T-helper 1 cell (primary cell): ENCODE measurements around the gene CSMD2.

ENCODE experiments used
- DNase-seq, 5 donors: peaks; one replicate each; pipeline ENCODE4 v3.0.0-alpha.2; 2012 to 2020

Gene CSMD2

DNA sequence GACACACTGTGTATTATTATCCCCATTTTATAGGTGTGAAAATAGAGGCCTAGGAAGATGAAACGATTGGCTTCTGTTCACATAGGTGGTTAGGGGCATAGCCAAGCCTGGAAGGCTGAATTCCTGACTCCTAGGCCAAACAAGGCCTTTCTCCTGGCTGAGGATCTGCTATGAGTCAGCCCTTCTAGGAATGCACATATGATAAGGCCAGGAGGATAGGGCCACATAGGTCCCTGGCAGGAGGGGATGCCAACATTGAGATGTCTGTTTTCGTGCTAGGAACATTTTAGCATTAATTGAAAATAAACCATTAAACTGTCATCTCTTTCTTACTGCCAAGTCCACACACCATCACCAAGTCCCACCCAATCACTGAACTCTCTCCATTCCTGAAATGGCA, 9.2 kb downstream of the CSMD2 start:
- DNase-seq = no peak

DNA sequence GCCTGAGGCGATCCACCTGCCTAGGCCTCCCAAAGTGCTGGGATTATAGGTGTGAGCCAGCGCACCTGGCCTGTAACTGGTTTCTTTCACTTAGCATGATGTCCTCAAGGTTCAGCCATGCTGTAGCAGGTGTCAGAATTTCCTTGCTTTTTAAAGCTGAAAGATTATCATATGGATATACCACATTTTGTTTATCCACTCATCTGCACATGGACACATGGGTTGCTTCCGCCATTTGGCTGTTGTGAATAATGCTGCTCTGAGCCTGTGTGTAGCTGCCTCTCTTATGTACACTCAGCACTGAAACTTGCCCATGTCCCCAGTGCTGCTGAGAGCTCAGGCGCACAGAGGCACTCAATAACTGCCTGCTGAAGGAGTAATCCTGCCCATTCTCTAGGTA, 11.8 kb downstream of the CSMD2 start:
- DNase-seq = no peak

DNA sequence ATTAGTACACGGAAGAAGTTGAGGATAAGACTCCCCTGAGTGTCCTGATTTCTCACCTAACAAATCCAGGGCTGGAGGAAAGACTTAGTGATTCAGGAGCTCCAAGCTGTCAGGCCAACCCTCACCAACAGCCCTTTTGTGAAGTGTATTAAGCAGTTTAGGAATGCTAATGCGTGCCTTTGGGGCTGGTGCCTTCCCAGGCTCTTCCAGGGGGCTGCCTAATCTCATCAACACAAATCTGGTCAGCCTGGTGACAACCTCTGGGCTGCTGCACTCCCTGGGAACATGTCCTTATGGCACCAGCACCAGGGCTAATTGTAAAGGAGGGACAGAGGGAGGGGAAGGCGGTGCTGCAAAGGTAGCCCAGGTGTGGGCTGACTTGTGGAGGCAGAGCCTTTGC, 15.5 kb downstream of the CSMD2 start:
- no peak for DNase-seq

DNA sequence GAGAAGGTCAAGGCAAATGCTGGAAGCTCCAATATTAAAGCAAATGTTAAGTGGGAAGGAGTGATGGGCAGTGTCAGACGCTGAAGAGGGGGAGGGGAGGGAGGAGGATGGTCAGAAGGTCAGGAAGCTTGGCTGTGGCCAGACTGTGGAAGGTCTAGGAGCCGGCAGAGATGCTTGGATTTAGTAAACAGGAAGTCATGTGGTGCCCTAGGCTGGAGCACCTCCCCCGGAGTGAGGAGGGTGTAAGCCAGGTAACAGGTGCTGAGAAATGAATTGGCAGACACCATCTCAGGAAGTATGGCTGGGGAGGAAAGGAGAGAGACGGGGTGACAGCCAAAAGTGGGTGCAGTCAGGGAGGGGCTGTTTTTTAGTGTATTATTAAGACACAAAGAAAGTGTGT, 17.7 kb downstream of the CSMD2 start:
- DNase-seq = no peak

DNA sequence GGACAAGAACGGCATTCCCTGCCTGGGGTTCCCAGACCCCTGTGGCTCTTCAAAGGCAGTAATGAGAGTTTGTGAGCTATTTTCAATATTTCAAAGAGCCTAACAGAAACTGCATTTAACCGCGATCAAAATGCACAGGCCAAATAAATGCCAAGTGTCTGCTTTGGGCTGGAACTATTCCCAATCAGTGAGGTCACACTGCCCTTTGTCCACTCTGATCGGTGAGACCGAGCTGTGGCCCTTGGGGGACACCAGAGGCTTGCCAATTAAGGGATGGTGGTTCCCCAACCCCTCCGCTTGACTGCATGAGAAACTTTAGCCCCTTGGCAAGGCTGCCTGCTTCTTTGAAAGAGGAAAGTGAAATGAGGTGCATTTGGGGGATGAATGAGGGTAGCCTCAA, 20.3 kb downstream of the CSMD2 start:
- no peak for DNase-seq

DNA sequence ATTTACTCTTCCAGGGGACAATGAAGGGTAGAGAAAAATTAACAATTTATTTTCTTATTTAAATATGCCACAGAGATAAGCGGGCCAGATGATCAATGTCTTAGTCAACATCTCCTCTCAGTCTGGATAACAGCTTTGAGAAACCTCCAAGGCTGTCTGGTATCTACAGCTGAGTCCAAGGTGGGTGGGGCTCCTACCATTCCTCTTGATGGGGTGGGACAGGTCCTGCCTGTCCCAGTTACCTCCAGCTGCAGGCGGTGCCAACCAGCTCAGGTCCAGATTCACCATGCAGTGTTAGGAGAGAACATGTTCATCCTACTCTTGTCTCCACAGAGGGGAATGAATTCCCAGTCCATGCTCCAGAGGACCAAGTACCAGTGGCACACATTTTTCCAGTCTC, 21.1 kb downstream of the CSMD2 start:
- DNase-seq = no peak

DNA sequence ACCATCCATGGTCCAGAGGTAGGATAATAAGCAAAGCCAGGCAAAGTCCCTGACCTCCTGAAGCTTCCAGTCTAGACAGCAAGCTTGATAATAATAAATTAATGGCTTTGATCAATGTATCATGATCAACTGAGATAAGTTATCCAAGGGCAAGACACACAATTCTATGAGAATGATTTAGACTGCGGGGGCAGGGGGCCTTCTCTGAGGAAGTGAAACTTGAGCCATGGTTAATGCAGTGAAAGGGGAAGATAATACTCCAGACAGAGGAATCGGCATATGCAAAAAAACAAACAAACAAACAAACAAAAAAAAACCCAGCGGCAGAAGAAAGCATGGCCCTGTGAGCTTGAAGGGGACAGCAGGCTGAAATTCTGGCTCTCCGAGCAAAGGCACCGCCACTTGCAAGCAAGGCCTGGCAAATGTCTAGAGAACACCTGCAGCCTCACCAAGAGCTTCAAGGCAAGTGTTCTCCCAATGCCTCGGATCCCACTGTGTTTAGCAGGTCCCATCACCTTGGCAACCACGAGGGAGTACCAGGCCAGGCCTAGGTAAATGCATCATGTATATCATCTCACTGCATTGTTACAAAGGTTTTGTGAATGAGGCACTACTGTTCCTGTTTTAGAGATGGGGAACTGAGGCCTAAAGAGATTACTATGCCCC, 24.9 kb downstream of the CSMD2 start:
- DNase-seq = no peak

DNA sequence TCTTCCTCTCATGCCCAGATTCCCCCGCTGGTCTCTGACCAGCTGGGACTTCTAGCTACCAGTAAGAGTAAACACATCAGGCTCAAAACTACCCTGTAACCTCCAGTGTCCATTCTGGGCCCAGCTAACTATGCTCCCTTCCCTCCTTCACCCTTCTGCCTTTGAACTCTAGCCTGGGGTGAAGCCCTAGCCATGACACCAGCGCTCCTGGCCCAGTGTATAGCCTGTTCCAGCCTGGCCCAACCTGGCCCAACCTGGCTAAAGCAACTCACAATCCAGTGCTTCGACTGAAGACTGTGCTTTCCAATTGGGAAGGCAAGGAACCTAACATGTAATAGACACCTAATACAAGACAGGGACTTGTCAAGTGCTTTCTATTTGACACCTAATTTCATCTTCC, 27.6 kb downstream of the CSMD2 start:
- no peak for DNase-seq

DNA sequence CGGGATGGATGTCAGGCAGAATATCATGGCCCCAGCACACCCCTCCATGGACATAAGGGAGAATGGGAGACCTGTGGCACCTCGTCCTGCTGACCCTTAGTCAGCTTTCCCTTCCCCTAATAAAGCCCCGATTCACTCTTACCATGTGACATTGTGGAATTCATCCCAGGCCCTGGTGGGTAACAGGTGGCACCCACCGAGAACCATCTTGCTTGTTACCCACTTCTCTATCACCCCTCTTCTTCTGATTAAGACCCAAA, 32.9 kb downstream of the CSMD2 start:
- no peak for DNase-seq

DNA sequence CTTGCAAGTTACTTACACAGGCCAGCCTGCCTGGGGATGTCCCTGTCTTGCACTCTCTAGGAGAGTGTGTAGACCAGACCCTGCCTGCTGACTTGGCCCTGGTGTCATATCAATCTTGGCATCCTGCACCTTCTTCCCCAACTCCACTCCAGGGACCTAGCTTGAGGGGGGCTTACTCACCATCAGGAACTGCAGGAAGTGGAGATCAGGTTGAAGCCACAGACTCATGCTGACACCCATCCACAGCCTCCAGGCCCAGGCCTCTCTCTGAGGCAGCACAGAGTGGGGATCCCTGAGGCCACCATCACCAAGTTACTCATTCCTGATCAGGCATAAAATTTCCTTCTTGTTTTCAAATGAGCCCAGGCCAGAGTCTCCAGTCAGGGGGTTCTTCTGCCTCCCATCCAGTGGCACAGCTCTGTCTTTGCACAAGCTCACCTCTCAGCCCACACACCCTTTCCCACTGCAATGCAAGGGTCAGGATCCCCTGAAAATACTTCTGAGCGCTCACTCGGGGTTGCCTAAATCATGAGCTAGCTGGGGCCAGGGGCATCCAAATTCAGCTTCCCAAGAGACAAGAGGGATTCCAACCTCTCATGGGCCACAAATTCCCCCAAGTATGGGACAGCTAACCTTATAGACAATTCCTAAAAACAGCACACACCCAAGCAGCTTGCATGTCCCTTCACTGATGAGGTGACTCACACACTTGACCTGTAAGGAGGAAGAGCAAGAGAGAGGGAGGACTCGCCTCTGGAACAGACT, 33.5 kb downstream of the CSMD2 start:
- no peak for DNase-seq

DNA sequence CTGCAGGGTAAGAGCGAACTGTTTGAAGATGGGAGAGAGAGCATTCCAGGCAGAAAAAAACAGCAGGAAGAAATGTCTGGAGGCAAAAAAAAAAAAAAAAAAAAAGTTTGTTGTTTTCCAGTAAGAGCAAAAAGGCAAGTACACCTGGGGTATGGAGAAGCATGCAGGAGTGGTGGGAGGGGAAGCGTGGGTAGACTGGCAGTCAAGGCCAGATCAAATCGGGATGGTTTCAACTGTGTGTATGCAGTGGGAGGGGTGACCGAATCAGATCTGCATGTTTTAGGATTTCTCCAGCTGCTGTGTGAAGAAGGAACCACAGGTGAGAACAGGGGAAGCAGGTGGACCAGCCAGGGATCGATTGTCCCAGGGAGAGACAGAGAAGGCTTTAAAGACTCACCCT, 34.7 kb downstream of the CSMD2 start:
- DNase-seq = no peak

DNA sequence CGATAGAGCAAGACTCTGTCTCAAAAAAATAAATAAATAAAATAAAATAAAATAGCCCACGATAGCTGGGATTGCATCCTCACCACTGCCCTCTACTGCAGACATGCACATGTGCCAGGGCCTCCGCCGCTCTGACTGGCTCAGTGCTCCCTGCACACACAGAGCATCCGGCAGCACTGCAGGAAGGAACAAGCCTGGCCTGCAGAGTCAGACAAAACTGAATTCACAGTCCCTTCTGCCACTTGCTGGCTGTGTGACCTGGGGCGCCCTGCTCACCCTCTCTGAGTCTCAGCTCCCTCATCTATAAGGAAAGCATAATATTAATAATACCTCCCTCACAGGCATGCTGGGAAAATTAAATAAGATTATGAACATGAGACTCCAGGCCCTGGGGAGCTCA, 35.4 kb downstream of the CSMD2 start:
- no peak for DNase-seq

DNA sequence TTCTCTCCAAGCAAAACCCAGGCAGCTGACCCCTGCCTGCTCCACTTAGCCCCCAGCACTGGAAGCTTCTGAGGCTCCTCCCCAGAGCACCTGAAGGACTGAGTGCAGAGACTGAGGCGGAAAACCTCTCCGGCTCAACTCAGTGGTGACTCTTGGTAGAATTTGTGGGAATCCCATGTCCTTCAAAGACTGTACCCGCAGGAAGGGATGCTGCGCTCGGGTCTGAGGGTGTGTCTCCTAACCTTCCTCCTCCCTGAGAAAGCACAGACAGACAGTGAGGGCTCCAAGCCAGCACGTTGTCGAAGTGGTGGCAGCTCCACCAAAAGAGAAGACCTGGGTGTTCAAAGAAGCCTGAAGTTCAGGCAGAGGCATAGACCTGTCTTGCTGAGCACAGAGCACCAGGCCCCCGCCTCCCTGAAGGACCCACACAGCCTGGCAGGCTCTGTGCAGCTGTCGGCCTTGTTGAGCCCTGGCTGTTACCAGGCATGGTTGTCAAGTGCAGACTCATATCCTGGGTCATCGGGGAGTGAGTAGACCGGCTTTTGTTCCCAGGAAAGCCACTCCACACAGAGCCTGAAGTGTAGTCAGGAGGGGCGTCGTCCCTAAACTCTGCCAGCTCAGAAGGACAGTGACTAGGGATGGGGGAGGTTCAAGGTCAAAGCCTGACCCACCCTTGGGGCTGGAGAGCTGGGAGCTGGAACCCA, 36.7 kb downstream of the CSMD2 start:
- no peak for DNase-seq

DNA sequence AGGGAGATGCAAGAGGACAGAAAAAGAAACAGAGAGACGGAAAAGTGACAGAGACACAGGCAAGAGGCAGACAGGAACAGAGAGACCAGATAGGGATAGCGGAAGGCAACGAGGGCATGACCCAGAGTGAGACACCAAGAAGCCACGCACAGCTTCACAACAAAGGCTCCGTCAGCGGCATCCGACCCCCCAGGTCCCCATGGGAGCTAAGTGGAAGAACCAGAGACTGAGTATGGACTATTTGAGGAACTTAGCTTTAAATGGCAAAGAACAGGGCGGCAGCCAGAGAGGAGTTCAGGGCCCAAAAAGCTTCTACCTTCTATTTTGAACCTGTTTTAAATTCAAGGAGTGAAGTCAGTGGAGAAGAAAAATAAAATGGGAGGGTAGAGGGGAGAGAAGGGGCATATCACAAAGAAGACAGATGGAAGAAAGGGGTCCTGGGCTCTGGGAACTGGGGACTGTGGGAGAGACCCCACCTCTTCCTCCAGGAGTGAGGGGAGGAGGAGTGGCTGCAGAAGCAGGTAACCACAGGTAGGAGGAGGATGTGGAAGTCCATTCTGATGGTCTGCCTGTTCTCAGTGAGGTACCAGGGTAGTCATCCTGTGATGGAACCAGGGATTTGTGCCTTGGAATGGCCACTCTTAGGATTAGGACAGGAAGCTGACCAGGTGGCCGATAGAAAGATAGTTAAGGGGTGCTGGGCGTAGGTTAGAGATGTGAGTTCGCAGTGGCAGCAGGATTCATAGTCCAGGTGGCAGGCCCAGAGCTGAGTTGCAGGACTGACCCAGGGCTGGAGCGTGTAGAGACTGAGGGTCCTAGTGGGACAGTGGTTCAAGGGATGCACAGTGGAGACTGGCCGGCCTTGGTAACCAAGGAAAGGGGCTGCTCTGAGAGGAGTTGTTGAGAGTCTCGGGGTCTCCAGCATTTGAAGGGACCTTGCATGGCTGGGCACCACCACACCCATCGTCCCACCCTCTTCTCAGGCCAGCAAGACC, 37.7 kb downstream of the CSMD2 start:
- DNase-seq = no peak

DNA sequence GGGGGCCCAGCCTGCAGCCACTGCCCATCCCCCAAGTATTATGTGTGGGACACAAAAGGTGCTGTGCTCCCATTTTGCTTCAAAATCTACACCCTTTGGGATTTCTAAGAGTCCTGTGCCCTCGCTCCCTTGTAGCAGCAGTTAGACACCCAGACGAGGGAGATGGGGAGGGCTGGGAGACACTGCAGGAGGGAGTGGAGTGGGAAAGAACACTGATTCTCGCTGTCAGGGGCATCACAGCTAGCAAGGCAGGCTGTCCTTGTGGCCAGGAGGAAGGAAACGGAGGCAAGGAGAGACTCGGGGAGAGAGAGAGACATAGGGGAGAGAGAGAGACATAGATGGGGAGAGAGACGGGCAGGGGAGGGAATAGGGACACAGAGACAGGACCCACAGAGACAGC, 38.5 kb downstream of the CSMD2 start:
- no peak for DNase-seq

DNA sequence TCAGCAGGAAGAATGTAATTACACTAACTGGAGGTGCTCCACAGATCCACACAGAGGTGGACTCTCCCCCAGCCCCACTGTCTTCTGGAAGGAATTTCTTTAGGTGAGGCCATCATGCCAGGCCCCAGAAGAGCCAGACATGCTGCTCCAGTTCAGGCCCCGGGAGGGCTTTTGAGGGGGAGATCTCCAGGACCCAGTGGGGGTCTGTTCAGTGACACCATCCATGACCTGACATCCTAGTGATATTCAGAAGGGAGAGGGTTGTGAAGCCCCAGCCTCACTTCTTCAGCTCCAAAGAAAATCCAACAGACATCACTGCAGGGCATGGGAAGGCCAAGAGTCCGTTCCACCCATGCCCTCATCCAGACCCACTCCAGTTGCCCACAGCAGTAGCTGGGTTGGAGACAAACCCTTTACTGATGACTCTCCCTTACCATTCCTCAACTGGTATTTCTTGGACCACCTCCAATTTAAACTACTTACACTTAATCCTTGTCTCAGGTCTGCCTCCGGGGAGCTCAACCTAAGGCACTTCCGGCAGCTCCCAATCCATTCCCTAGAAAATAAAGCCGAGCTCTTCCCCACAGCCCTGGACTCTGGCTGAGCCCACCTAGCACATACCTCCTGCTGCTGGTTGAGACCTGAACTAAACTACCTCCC, 39.2 kb downstream of the CSMD2 start:
- DNase-seq = no peak

DNA sequence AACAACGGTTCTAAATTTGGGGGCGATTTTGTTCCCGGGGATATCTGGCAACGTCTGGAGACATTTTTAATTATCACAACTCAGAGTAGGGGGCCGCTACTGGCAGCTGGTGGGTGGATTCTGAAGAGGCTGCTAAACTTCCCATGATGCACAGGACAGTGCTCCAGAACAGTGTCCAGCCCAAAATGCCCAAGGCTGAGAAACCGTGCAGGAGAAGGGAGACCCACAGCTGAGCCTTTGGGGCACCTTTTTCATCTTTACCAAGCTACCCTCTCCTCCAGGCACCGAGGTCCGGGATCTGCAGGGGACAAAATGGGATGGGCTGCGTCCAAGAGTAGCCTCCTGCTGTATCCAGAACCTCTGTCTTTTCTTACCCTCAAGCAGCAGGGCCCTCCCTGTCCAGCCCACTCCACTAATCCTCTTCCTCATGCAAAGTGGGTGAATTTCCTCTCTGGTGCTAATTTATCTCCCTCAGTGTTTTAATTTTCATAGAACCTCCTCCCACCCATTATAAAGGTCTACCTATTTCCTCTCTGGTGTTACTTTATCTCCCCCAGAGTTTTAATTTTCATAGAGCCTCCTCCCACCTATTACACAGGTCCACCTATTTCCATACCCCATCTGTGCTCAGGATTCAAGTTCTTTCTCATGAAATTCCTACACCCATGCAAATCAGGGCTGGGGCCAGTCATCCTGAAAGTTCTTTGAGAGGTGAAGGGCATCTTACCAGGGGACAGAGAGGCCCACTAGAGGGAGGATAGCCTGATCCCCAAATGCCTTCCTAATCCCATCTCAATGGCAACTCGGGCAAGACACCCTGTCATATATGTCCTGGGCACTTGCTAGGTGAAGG, 42.7 kb downstream of the CSMD2 start:
- no peak for DNase-seq

DNA sequence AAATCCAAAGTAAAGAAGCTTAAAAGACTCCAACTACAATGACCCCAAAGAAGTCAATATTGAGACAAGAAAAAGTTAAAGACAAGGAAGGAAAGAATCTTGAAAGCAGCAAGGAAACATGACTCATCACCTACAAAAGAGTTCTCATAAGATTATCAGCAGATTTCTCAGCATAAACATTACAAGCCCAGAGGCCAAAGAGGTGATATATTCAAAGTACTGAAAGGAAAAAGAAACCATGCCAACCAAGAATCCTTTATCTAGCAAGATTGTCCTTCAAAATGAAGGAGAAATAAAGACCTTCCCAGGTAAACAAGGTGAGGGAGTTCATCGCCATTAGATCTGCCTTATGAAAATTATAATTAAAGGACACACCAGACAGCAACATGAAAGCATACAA, 49.8 kb downstream of the CSMD2 start:
- no peak for DNase-seq

DNA sequence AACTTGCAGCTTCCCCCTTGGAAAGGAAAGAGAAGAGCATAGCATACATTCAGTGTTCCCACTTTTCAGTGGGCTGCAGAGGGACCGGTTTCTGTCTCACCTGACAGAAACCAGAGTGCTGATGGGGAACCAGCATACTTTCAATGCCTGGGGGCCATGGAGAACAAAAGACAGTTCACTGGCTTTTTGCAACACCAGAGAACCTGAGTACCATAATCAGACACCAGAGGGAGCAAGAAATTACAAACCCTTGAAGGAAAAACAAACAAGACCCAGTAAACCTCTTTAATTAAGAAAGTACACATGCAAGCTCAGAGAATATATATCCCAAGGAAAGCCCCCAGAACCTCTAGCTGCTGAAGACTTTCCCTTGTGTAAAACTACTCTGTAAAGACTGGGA, 51.1 kb downstream of the CSMD2 start:
- no peak for DNase-seq

DNA sequence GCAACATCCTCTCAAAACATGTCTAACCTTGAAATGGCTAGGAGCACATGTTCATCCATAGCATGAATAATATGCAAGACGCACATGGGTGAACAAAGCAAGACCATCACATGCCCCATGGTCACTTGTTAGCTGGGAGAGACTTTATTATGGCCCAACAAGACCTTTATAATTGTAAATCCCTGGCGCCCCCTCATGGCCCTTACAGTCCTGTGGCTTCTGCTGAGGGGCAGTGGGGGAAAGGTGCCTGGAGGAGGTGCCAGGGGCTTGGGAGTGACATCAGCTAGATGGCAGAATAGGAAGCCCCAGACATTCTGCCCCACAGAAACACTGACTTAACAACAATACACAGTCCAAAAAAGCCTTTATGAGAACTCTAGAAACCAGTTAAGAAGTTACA, 51.7 kb downstream of the CSMD2 start:
- DNase-seq = no peak

DNA sequence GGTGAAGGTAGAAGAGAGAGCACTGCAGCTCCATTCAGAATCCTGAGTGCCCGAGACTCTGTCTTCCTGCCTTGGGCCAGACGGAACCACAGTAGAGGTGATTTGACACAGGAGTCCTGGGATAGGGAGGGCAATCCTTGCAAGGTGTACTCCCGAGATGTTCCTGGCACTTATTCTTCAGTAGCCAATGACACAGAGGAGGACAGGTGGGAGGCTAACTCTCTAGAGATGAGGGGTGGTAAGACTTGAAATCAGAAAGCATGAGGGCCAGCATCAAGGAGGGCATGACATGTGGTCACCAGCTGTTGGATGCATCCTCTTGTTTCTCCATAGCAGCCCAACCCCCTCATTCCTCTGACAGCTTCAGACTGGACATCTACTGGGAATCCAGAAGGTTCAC, 56.3 kb downstream of the CSMD2 start:
- no peak for DNase-seq

DNA sequence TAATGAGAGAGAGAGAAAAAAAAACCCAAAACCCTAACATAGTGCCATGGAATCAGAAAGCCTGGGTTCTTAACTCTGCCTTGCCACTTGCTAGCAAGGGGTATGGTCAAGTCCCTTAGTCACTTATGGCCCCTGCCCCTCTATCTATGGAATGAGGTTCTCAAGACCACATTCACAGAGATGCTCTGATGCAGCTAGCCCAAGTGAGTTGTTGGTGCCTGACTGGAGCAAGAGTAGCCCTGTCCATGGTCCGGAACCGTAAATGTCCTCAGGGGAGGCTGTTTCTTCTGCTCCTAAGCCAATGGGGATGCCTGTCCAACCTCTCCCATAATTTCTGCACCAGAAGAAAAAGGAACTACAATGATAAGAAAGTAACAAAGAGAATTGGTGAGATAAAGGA, 56.8 kb downstream of the CSMD2 start:
- no peak for DNase-seq
